Measurements from ENCODE around the gene RTL5.
A peak's percentile ranks its signal among the peaks of the same experiment; 100 is the strongest.
"Not testable (repeated sequence)": the region's sequence is repeated elsewhere in the genome, so short reads cannot be mapped to it uniquely, and the experiment has no call there.

The RTL5 gene

GRCh38 chrX:72131317-72132294 is at the start of gene RTL5:
TSS of gene RTL5 (minus strand) at chrX:72131915.
- Mint-ChIP-seq H3K9me3 (no peaks in the 10 kb centered on the region), H3K27ac (peak within 1 kb of the TSS; percentile 82), H3K27me3 (no peaks in the 10 kb centered on the region), H3K4me3 (peak within 1 kb of the TSS; percentile 87), H3K4me1 (ENCODE audit: low read depth) (peaks cover 52% of the 10 kb centered on the region), H3K36me3 (ENCODE audit: low read depth) (peaks cover 41% of the 10 kb centered on the region)
- intact Hi-C loops (cut with micrococcal nuclease): loop anchor here (5.0 kb wide), 1 partner anchor 51 kb away; the partner anchor contains the start of gene PIN4

GRCh38 chrX:72180539-72180938 is 48.8 kb upstream of the RTL5 start:
- Mint-ChIP-seq H3K4me1 (ENCODE audit: low read depth) (peaks cover 5% of the 10 kb centered on the region), H3K9me3 (no peaks in the 10 kb centered on the region), H3K36me3 (ENCODE audit: low read depth) (peaks cover 6% of the 10 kb centered on the region), H3K27ac (no peak overlapping the region), H3K27me3 (no peaks in the 10 kb centered on the region), H3K4me3 (no peak overlapping the region)
- intact Hi-C loops (cut with micrococcal nuclease): loop anchor here (5.0 kb wide), 1 partner anchor 48 kb away; the partner anchor contains the start of gene RTL5

GRCh38 chrX:72176981-72177380 is 45.3 kb upstream of the RTL5 start:
- no peak overlapping the region for H3K27ac Mint-ChIP-seq
- H3K27me3 Mint-ChIP-seq: no peaks in the 10 kb centered on the region

GRCh38 chrX:72176289-72176688 is 44.6 kb upstream of the RTL5 start:
- intact Hi-C loops (cut with micrococcal nuclease); H3K9me3 Mint-ChIP-seq; H3K36me3 Mint-ChIP-seq (ENCODE audit: low read depth); H3K4me1 Mint-ChIP-seq (ENCODE audit: low read depth); H3K27me3 Mint-ChIP-seq; H3K27ac Mint-ChIP-seq; H3K4me3 Mint-ChIP-seq: not testable (repeated sequence)

More at GRCh38 chrX:72176981-72177380, 45.3 kb upstream of the RTL5 start:
- intact Hi-C loops (cut with micrococcal nuclease): no loop called here
- no peak overlapping the region for H3K4me3 Mint-ChIP-seq
- H3K36me3 Mint-ChIP-seq (ENCODE audit: low read depth): no peaks in the 10 kb centered on the region
- H3K9me3 Mint-ChIP-seq: no peaks in the 10 kb centered on the region
- no peaks in the 10 kb centered on the region for H3K4me1 Mint-ChIP-seq (ENCODE audit: low read depth)

- intact Hi-C loops (cut with micrococcal nuclease): no loop called here
- H3K27me3 Mint-ChIP-seq: no peaks in the 10 kb centered on the region
- no peaks in the 10 kb centered on the region for H3K9me3 Mint-ChIP-seq
- H3K27ac Mint-ChIP-seq: no peak overlapping the region
- no peaks in the 10 kb centered on the region for H3K36me3 Mint-ChIP-seq (ENCODE audit: low read depth)
- no peaks in the 10 kb centered on the region for H3K4me1 Mint-ChIP-seq (ENCODE audit: low read depth)
- peak overlapping the region; percentile 45 for H3K4me3 Mint-ChIP-seq
These were observed 37.5 kb upstream of the RTL5 start for GRCh38 chrX:72169008-72169728.

- Mint-ChIP-seq H3K4me1 (ENCODE audit: low read depth) (no peaks in the 10 kb centered on the region), H3K36me3 (ENCODE audit: low read depth) (no peaks in the 10 kb centered on the region), H3K27me3 (no peaks in the 10 kb centered on the region), H3K9me3 (no peaks in the 10 kb centered on the region), H3K4me3 (no peak overlapping the region), H3K27ac (no peak overlapping the region)
- intact Hi-C loops (cut with micrococcal nuclease): no loop called here
These were observed 33.8 kb upstream of the RTL5 start for GRCh38 chrX:72165551-72165950.

GRCh38 chrX:72159769-72160168 is 28.1 kb upstream of the RTL5 start:
- Mint-ChIP-seq H3K4me3 (no peak overlapping the region), H3K36me3 (ENCODE audit: low read depth) (no peaks in the 10 kb centered on the region), H3K27me3 (no peaks in the 10 kb centered on the region), H3K9me3 (no peaks in the 10 kb centered on the region), H3K4me1 (ENCODE audit: low read depth) (no peaks in the 10 kb centered on the region), H3K27ac (no peak overlapping the region)
- intact Hi-C loops (cut with micrococcal nuclease): no loop called here

GRCh38 chrX:72158773-72159172 is 27.1 kb upstream of the RTL5 start:
- Mint-ChIP-seq H3K27me3 (no peaks in the 10 kb centered on the region), H3K4me1 (ENCODE audit: low read depth) (no peaks in the 10 kb centered on the region), H3K27ac (no peak overlapping the region), H3K36me3 (ENCODE audit: low read depth) (no peaks in the 10 kb centered on the region), H3K4me3 (no peak overlapping the region), H3K9me3 (no peaks in the 10 kb centered on the region)
- intact Hi-C loops (cut with micrococcal nuclease): no loop called here

GRCh38 chrX:72146527-72146926 is 14.8 kb upstream of the RTL5 start:
- H3K4me1 Mint-ChIP-seq (ENCODE audit: low read depth): peaks cover 18% of the 10 kb centered on the region
- no peaks in the 10 kb centered on the region for H3K9me3 Mint-ChIP-seq
- no peaks in the 10 kb centered on the region for H3K27me3 Mint-ChIP-seq
- intact Hi-C loops (cut with micrococcal nuclease): no loop called here
- H3K27ac Mint-ChIP-seq: no peak overlapping the region
- H3K4me3 Mint-ChIP-seq: no peak overlapping the region
- H3K36me3 Mint-ChIP-seq (ENCODE audit: low read depth): peaks cover 1% of the 10 kb centered on the region

GRCh38 chrX:72145181-72145580 is 13.5 kb upstream of the RTL5 start:
- H3K4me3 Mint-ChIP-seq: no peak overlapping the region
- H3K27me3 Mint-ChIP-seq: no peaks in the 10 kb centered on the region
- peaks cover 29% of the 10 kb centered on the region for H3K4me1 Mint-ChIP-seq (ENCODE audit: low read depth)
- no peak overlapping the region for H3K27ac Mint-ChIP-seq
- intact Hi-C loops (cut with micrococcal nuclease): no loop called here
- no peaks in the 10 kb centered on the region for H3K9me3 Mint-ChIP-seq
- H3K36me3 Mint-ChIP-seq (ENCODE audit: low read depth): peaks cover 13% of the 10 kb centered on the region

- Mint-ChIP-seq H3K4me1 (ENCODE audit: low read depth) (peaks cover 38% of the 10 kb centered on the region), H3K27me3 (no peaks in the 10 kb centered on the region), H3K27ac (peak overlapping the region; percentile 45), H3K36me3 (ENCODE audit: low read depth) (peaks cover 29% of the 10 kb centered on the region), H3K4me3 (no peak overlapping the region), H3K9me3 (no peaks in the 10 kb centered on the region)
- intact Hi-C loops (cut with micrococcal nuclease): no loop called here
These were observed 11.8 kb upstream of the RTL5 start for GRCh38 chrX:72143609-72143907.

- Mint-ChIP-seq H3K27ac (peak overlapping the region; percentile 45), H3K4me3 (no peak overlapping the region), H3K36me3 (ENCODE audit: low read depth) (peaks cover 34% of the 10 kb centered on the region), H3K4me1 (ENCODE audit: low read depth) (peaks cover 38% of the 10 kb centered on the region), H3K9me3 (no peaks in the 10 kb centered on the region), H3K27me3 (no peaks in the 10 kb centered on the region)
- intact Hi-C loops (cut with micrococcal nuclease): no loop called here
These were observed 11.3 kb upstream of the RTL5 start for GRCh38 chrX:72142794-72143608.

- Mint-ChIP-seq H3K27ac (peak overlapping the region; percentile 45), H3K4me3 (no peak overlapping the region), H3K9me3 (no peaks in the 10 kb centered on the region), H3K27me3 (no peaks in the 10 kb centered on the region), H3K36me3 (ENCODE audit: low read depth) (peaks cover 34% of the 10 kb centered on the region), H3K4me1 (ENCODE audit: low read depth) (peaks cover 38% of the 10 kb centered on the region)
- intact Hi-C loops (cut with micrococcal nuclease): no loop called here
These were observed 10.5 kb upstream of the RTL5 start for GRCh38 chrX:72142094-72142793.
